Stimulated activated naive B cell treated with anti-CD40 and anti-IgM and Interleukin-4, amounts not matched to agents 10 μg/mL and 1 μg/mL and 100 μg/mL, for 72 hours (primary cell): ENCODE results near the gene L3MBTL1.

ENCODE experiments used
- ATAC-seq, 2 donors: fragments of 150-1000 bp; cut with Tn5 transposase; replicated peaks; 2 replicates each; pipeline ENCODE4 v1.10.0; 2021; ENCODE audit warnings: moderate library complexity in 1 of 2
- DNase-seq: peaks from one replicate; pipeline ENCODE4 v3.0.0; 2021
- H3K27ac Mint-ChIP-seq: one replicate; pipeline ENCODE4 v1.8.0; 2022; ENCODE audit warnings: mild to moderate bottlenecking, mixed read lengths
- H3K27me3 Mint-ChIP-seq, 2 donors: one replicate each; pipeline ENCODE4 v1.8.0; 2022; ENCODE audit warnings: mixed read lengths in 2 of 2
- H3K36me3 Mint-ChIP-seq, 2 donors: one replicate each; pipeline ENCODE4 v1.8.0; 2022; ENCODE audit warnings: mixed read lengths in 2 of 2, mild to moderate bottlenecking in 1 of 2
- H3K4me1 Mint-ChIP-seq, 2 donors: one replicate each; pipeline ENCODE4 v1.8.0; 2022; ENCODE audit warnings: mixed read lengths in 2 of 2, mild to moderate bottlenecking in 1 of 2
- H3K4me3 Mint-ChIP-seq, 2 donors: one replicate each; pipeline ENCODE4 v1.8.0; 2022; ENCODE audit warnings: mild to moderate bottlenecking in 2 of 2, mixed read lengths in 2 of 2, moderate library complexity in 1 of 2
- H3K9me3 Mint-ChIP-seq, 2 donors: one replicate each; pipeline ENCODE4 v1.8.0; 2022; ENCODE audit warnings: mixed read lengths in 2 of 2, mild to moderate bottlenecking in 1 of 2

The L3MBTL1 gene

GRCh38 chr20:43507150-43508080 lies at the start of gene L3MBTL1:
TSS of gene L3MBTL1 (plus strand) at chr20:43507697. CDS start at chr20:43513504, 5,807 bp downstream.
- Mint-ChIP-seq H3K36me3 (no peaks in the 10 kb centered on the region), H3K4me3 (peak within 1 kb of the TSS; percentile 60 to 77), H3K9me3 (no peaks in the 10 kb centered on the region), H3K27me3 (peaks cover 53 to 54% of the 10 kb centered on the region in 2 donors), H3K4me1 (peaks cover 0 to 15% of the 10 kb centered on the region in 2 donors), H3K27ac (no peak within 1 kb of the TSS)
- ATAC-seq (peak; percentile 68 to 69), DNase-seq (no peak)

- peak; percentile 5 to 10 for ATAC-seq
- Mint-ChIP-seq H3K36me3 (peaks cover 25 to 40% of the 10 kb centered on the region in 2 donors), H3K4me1 (peaks cover 18 to 20% of the 10 kb centered on the region in 2 donors), H3K9me3 (no peaks in the 10 kb centered on the region), H3K27ac (peak overlapping the region; percentile 100), H3K4me3 (peak overlapping the region; percentile 90 to 96), H3K27me3 (peaks cover 5 to 9% of the 10 kb centered on the region in 2 donors)
- DNase-seq: no peak
These were observed 49.0 kb upstream of the L3MBTL1 start for GRCh38 chr20:43458422-43458924.

DNA sequence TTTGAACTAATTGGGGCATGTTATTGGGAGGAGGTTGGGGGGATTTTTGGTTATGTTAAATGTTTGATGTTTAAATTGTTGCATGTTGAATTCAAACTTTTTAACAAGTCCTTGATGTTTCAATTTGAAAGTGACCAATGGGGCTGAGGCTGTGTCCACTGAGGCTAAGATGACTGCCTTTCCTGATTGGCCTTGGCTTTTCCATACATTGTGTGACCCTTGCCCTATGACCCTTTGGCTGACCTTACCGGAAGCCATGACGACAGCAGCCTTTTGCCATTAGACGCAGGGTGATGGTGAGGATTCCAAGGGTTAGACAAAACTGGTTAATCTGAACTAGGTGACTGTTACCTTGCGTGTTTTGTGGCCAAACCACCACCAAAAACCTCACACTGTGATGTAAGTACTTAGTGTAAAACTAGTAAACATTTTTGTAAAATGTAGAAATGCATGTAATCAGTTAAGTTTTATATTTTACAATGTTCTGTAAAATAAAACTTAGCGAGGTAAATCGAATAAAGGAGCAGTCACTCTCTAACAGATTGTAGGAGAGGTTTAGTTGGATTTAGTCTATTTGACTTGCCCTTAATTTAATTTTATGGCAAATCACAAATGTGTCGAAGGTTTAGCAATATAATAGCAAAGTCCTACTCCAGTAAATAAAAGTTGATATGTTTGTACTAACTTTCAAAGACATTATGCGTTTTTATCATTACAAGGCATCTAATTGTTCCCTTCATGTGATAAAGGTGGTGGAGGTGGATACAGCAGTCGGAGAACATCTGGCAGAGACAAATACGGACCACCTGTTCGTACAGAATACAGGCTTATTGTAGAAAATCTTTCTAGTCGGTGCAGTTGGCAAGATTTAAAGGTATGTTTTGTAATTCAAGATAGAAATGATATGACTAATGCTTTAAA lies 48.2 kb upstream of the L3MBTL1 start:
- Mint-ChIP-seq H3K27ac (peak overlapping the region; percentile 100), H3K27me3 (peaks cover 1 to 4% of the 10 kb centered on the region in 2 donors), H3K4me3 (peak overlapping the region; percentile 90 to 96), H3K9me3 (no peaks in the 10 kb centered on the region), H3K4me1 (peaks cover 18 to 21% of the 10 kb centered on the region in 2 donors), H3K36me3 (peaks cover 28 to 47% of the 10 kb centered on the region in 2 donors)
- DNase-seq: no peak
- no peak for ATAC-seq

- H3K36me3 Mint-ChIP-seq: peaks cover 36 to 55% of the 10 kb centered on the region in 2 donors
- no peaks in the 10 kb centered on the region for H3K27me3 Mint-ChIP-seq
- no peak for DNase-seq
- H3K9me3 Mint-ChIP-seq: no peaks in the 10 kb centered on the region
- H3K4me3 Mint-ChIP-seq: peak overlapping the region in 1 of 2 donors; percentile 21
- peak overlapping the region; percentile 69 for H3K27ac Mint-ChIP-seq
- ATAC-seq: no peak
- H3K4me1 Mint-ChIP-seq: peaks cover 18 to 25% of the 10 kb centered on the region in 2 donors
These were observed 47.2 kb upstream of the L3MBTL1 start for GRCh38 chr20:43460172-43460829.

- H3K27me3 Mint-ChIP-seq: no peaks in the 10 kb centered on the region
- H3K36me3 Mint-ChIP-seq: peaks cover 40 to 60% of the 10 kb centered on the region in 2 donors
- H3K4me3 Mint-ChIP-seq: peak overlapping the region in 1 of 2 donors; percentile 21
- H3K27ac Mint-ChIP-seq: no peak overlapping the region
- no peak for ATAC-seq
- peaks cover 17 to 28% of the 10 kb centered on the region in 2 donors for H3K4me1 Mint-ChIP-seq
- DNase-seq: no peak
- no peaks in the 10 kb centered on the region for H3K9me3 Mint-ChIP-seq
These were observed 46.7 kb upstream of the L3MBTL1 start for GRCh38 chr20:43460830-43461200.

DNA sequence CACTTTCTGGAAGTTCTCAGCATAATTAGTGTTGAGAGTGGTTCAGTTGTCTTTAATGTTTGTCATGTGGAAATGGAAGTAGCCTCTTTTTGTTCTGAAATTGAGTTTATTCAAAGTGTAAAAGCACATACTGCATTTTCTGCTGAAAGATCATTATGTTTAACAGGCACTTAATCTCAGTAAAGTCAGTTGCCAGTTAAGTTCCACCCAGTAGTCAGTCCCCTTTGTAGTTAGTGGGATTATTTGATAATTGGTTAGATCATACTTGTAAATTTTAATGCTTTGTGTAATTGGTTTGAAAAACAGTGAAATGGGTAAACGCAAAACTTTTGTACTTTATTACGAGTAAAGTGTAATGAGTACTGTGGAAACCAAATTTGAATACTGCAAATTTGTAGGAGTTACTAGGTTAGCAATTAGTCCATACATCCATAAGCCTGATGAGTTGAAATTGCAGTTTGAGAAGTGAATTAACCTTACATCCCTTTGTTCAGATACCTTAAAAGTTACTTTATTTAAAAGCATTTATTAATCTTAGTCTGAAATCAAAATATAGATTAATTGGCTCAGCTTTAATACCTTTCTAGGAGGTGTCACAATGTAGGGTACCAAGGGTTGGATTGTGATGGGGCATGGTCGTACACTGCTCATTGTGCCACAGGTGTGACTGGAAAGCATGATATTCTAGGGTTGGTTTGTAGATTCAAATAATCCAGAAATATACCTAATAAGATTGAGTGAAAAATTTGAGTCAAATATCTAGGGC lies 45.4 kb upstream of the L3MBTL1 start:
- Mint-ChIP-seq H3K27me3 (no peaks in the 10 kb centered on the region), H3K36me3 (peaks cover 50 to 68% of the 10 kb centered on the region in 2 donors), H3K4me1 (peaks cover 16 to 22% of the 10 kb centered on the region in 2 donors), H3K27ac (no peak overlapping the region), H3K4me3 (no peak overlapping the region), H3K9me3 (no peaks in the 10 kb centered on the region)
- DNase-seq (no peak), ATAC-seq (no peak)

DNA sequence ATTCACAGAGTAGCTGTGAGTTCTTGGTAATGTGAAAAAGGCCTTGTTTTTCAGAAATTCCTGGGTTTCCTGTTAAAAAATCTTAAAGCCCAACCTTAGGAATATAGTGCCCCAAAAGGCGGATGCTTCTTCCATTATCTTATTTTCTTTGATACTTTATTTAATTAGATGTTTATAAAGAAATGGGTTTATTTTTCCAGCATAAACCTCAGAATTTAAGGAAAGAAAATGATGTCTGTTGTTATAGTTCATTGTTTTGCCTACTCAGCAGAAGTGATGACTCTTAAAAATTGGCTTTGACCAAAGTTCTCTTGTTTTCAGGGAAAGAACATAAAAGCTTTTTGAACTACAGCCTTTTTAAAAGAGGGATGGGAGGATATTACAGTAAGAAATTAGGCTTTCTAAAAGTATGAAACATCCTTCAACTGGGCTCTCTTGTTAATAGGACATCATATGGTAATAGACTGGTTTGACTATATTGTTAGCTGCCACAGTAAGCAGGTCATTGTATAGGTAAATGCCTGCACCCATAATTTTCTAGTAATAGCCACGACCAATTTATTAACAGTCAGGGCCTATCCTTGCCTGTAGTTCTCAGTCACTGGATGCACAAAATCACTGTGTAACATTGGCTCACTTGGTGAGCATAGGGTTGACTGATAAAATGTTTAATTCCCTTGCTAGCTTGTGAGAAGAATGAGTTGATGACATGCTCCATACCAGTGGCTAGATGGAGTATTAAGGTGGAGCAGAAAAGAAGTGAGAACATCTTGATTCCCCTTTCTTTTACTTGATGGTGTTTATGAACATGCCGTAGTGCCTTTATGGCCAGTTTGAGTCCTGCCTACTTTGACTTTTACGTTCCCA lies 44.6 kb upstream of the L3MBTL1 start:
- no peaks in the 10 kb centered on the region for H3K27me3 Mint-ChIP-seq
- no peak for DNase-seq
- no peaks in the 10 kb centered on the region for H3K9me3 Mint-ChIP-seq
- no peak overlapping the region for H3K27ac Mint-ChIP-seq
- peaks cover 55 to 71% of the 10 kb centered on the region in 2 donors for H3K36me3 Mint-ChIP-seq
- no peak for ATAC-seq
- peaks cover 16 to 22% of the 10 kb centered on the region in 2 donors for H3K4me1 Mint-ChIP-seq
- H3K4me3 Mint-ChIP-seq: no peak overlapping the region

- peaks cover 54 to 69% of the 10 kb centered on the region in 2 donors for H3K36me3 Mint-ChIP-seq
- H3K27me3 Mint-ChIP-seq: no peaks in the 10 kb centered on the region
- peaks cover 16 to 22% of the 10 kb centered on the region in 2 donors for H3K4me1 Mint-ChIP-seq
- H3K27ac Mint-ChIP-seq: no peak overlapping the region
- ATAC-seq (no peak), DNase-seq (no peak)
- H3K4me3 Mint-ChIP-seq: no peak overlapping the region
- no peaks in the 10 kb centered on the region for H3K9me3 Mint-ChIP-seq
These were observed 43.8 kb upstream of the L3MBTL1 start for GRCh38 chr20:43463527-43464218.

GRCh38 chr20:43464219-43464790 lies 43.2 kb upstream of the L3MBTL1 start:
- Mint-ChIP-seq H3K4me3 (no peak overlapping the region), H3K27ac (no peak overlapping the region)

GRCh38 chr20:43465625-43465943 lies 41.9 kb upstream of the L3MBTL1 start:
- Mint-ChIP-seq H3K27ac (no peak overlapping the region), H3K4me3 (no peak overlapping the region), H3K27me3 (no peaks in the 10 kb centered on the region), H3K36me3 (peaks cover 52 to 67% of the 10 kb centered on the region in 2 donors), H3K4me1 (peaks cover 10 to 24% of the 10 kb centered on the region in 2 donors), H3K9me3 (no peaks in the 10 kb centered on the region)
- DNase-seq (no peak), ATAC-seq (no peak)

More at GRCh38 chr20:43464219-43464790, 43.2 kb upstream of the L3MBTL1 start:
- Mint-ChIP-seq H3K36me3 (peaks cover 58 to 68% of the 10 kb centered on the region in 2 donors), H3K9me3 (no peaks in the 10 kb centered on the region), H3K4me1 (peaks cover 16 to 23% of the 10 kb centered on the region in 2 donors), H3K27me3 (no peaks in the 10 kb centered on the region)
- ATAC-seq (no peak), DNase-seq (no peak)

GRCh38 chr20:43467589-43467988 lies 39.9 kb upstream of the L3MBTL1 start:
- H3K27ac Mint-ChIP-seq: no peak overlapping the region
- H3K4me1 Mint-ChIP-seq: peaks cover 6 to 26% of the 10 kb centered on the region in 2 donors
- no peaks in the 10 kb centered on the region for H3K9me3 Mint-ChIP-seq
- peaks cover 47 to 72% of the 10 kb centered on the region in 2 donors for H3K36me3 Mint-ChIP-seq
- DNase-seq (no peak), ATAC-seq (no peak)
- no peaks in the 10 kb centered on the region for H3K27me3 Mint-ChIP-seq
- H3K4me3 Mint-ChIP-seq: no peak overlapping the region
